ENCODE results near the gene IFT80. TPM values are rescaled to one million over a fixed set of nuclear protein-coding genes. Genes with fewer than 3 reads are reported as not detected.

IFT80 gene
- total RNA-seq, 4 donors from 2014 or later = 43.8 to 111 (median 51.0) TPM

- no peak overlapping the region for H3K4me3 ChIP-seq (replicated peaks in 1 of 3)
- no peaks in the 10 kb centered on the region for H3K9me3 ChIP-seq
- no peaks in the 10 kb centered on the region for H3K27me3 ChIP-seq
- intact Hi-C loops (cut with DNase I) = no loop called here
- WGBS, 2 donors = 77 to 85% methylated on average over 1 of the region's 1 CpG
- TF ChIP-seq CTCF (IDR thresholded peaks at IDR 0.05) (no peak), POLR2A (IDR thresholded peaks at IDR 0.05) (no peak)
- no peak for DNase-seq
- no peaks in the 10 kb centered on the region for H3K4me1 ChIP-seq
- no peaks in the 10 kb centered on the region for H3K36me3 ChIP-seq
- H3K27ac ChIP-seq = no peak overlapping the region
Observed at GRCh38 chr3:160286231-160286630, 112.8 kb downstream of the IFT80 start.

DNA sequence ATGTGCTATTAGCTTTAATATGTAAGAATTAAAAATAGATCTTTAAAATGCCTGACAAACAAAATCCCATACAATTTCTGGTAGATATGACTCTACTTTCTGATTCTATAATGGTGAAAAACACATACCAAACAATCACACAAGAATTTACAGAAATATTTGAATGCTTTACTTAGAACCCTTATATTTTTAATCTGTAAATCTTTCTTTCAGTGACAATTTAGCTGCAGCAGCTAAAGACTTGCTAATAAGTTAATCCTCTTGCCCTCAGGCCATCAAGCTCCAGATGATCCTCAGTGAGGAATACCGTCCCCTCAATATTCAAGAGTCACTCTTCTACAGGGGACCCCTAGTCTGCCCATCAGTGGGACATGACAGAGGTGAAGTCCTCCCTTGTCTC is 118.2 kb downstream of the IFT80 start:
- H3K27me3 ChIP-seq = no peaks in the 10 kb centered on the region
- TF ChIP-seq POLR2A (IDR thresholded peaks at IDR 0.05) = no peak
- no peak for TF ChIP-seq CTCF (IDR thresholded peaks at IDR 0.05)
- intact Hi-C loops (cut with DNase I) = no loop called here
- WGBS, 2 donors = 97 to 100% methylated on average over 1 of the region's 1 CpG
- no peak for DNase-seq
- no peaks in the 10 kb centered on the region for H3K9me3 ChIP-seq
- no peak overlapping the region for H3K27ac ChIP-seq
- peaks cover 0 to 4% of the 10 kb centered on the region in 2 donors for H3K36me3 ChIP-seq
- H3K4me3 ChIP-seq (replicated peaks in 1 of 3) = no peak overlapping the region
- H3K4me1 ChIP-seq = no peaks in the 10 kb centered on the region

DNA sequence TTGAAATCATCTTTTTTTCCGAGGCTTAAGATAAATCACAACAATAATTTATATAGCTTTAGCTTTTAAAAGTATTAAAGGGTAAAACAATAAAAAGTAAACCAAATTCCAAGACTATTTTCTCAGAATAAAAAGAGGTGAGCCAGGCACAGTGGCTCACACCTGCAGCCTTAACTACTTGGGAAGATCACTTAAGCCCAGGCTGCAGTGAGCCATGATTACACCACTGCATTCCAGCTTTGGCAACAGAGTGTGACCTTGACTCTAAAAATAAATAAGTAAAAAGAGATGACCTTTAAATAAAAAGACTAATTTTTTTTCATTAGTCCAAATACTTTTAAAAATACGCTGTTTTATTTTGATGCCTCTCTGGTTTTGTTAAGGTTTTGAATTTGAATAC is 119.4 kb downstream of the IFT80 start:
- intact Hi-C loops (cut with DNase I) = no loop called here
- Histone ChIP-seq H3K4me1 (no peaks in the 10 kb centered on the region), H3K4me3 (replicated peaks in 1 of 3) (no peak overlapping the region), H3K36me3 (peaks cover 0 to 4% of the 10 kb centered on the region in 2 donors), H3K27me3 (no peaks in the 10 kb centered on the region), H3K9me3 (no peaks in the 10 kb centered on the region), H3K27ac (no peak overlapping the region)
- DNase-seq = no peak
- 70 to 97% methylated on average over 2 of the region's 2 CpGs for WGBS, 2 donors
- TF ChIP-seq POLR2A (IDR thresholded peaks at IDR 0.05) (no peak), CTCF (IDR thresholded peaks at IDR 0.05) (no peak)

DNA sequence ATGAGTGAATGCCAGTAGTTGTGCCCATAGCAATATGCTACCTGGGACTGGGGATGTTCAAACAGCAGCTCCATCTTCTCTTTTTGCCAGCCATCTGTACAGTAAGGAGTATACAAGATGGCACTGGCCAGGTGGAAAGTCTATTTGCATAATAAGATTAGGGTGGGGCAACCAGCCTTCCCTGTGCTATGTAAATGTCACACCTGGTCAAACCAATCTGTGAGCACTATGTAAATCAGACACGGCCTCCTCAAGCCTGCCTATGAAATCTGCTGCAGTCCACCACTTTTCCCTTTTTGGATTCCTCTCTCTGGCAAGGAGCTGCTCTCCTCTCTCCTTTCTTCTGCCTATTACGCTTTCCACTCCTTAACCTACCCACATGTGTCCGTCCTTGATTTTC is 120.8 kb downstream of the IFT80 start:
- no peaks in the 10 kb centered on the region for H3K4me1 ChIP-seq
- no peak overlapping the region for H3K27ac ChIP-seq
- H3K4me3 ChIP-seq (replicated peaks in 1 of 3) = no peak overlapping the region
- no peaks in the 10 kb centered on the region for H3K9me3 ChIP-seq
- peaks cover 0 to 4% of the 10 kb centered on the region in 2 donors for H3K36me3 ChIP-seq
- intact Hi-C loops (cut with DNase I) = no loop called here
- 96% methylated on average over 3 of the region's 3 CpGs for WGBS, 2 donors
- no peak for DNase-seq
- TF ChIP-seq POLR2A (IDR thresholded peaks at IDR 0.05) (no peak), CTCF (IDR thresholded peaks at IDR 0.05) (no peak)
- no peaks in the 10 kb centered on the region for H3K27me3 ChIP-seq

- no peak overlapping the region for H3K27ac ChIP-seq
- H3K9me3 ChIP-seq = no peaks in the 10 kb centered on the region
- WGBS, 2 donors = 86 to 89% methylated on average over 2 of the region's 2 CpGs
- H3K4me3 ChIP-seq (replicated peaks in 1 of 3) = no peak overlapping the region
- intact Hi-C loops (cut with DNase I) = no loop called here
- H3K36me3 ChIP-seq = no peaks in the 10 kb centered on the region
- no peaks in the 10 kb centered on the region for H3K4me1 ChIP-seq
- H3K27me3 ChIP-seq = no peaks in the 10 kb centered on the region
- TF ChIP-seq POLR2A (IDR thresholded peaks at IDR 0.05) = no peak
- TF ChIP-seq CTCF (IDR thresholded peaks at IDR 0.05) = no peak
- no peak for DNase-seq
Observed at GRCh38 chr3:160265088-160265487, 133.9 kb downstream of the IFT80 start.

Data from thyroid gland (tissue), 4 donors.